HG02970 (cell line): Measurements from ENCODE around the gene KRTAP10-4.

Experiments used
- ATAC-seq: cut with Tn5 transposase; IDR thresholded peaks from one replicate; pipeline ENCODE4 v1.9.1; 2021; ENCODE audit warnings: mild to moderate bottlenecking, moderate library complexity, moderate number of reproducible peaks; ENCODE audit not compliant: unreplicated experiment, low FRiP score

The KRTAP10-4 gene

GRCh38 chr21:44612669-44613229, 39.2 kb downstream of the KRTAP10-4 start:
- ATAC-seq, result no peak

GRCh38 chr21:44613386-44614155, 40.0 kb downstream of the KRTAP10-4 start:
- ATAC-seq, result no peak

- no peak for ATAC-seq
Observed at GRCh38 chr21:44614161-44614631, 40.7 kb downstream of the KRTAP10-4 start.

- no peak for ATAC-seq
Observed at GRCh38 chr21:44614961-44615391, 41.4 kb downstream of the KRTAP10-4 start.

- ATAC-seq, result no peak
Observed at GRCh38 chr21:44615466-44615865, 41.9 kb downstream of the KRTAP10-4 start.

GRCh38 chr21:44615911-44616590, 42.5 kb downstream of the KRTAP10-4 start:
- ATAC-seq, result no peak

GRCh38 chr21:44616591-44616926, 43.0 kb downstream of the KRTAP10-4 start:
- no peak for ATAC-seq

GRCh38 chr21:44617071-44617501, 43.6 kb downstream of the KRTAP10-4 start:
- ATAC-seq, result no peak

- ATAC-seq, result no peak
Observed at GRCh38 chr21:44618504-44618903, 45.0 kb downstream of the KRTAP10-4 start.

- no peak for ATAC-seq
Observed at GRCh38 chr21:44618909-44619308, 45.4 kb downstream of the KRTAP10-4 start.

GRCh38 chr21:44619886-44620285, 46.4 kb downstream of the KRTAP10-4 start:
- no peak for ATAC-seq

- no peak for ATAC-seq
Observed at GRCh38 chr21:44623575-44623974, 50.0 kb downstream of the KRTAP10-4 start.
